RCC 7860 (cell line): ENCODE data around the gene SIRT6.
A peak's percentile ranks its signal among the peaks of the same experiment; 100 is the strongest.
"Not testable (repeated sequence)": the region's sequence is repeated elsewhere in the genome, so short reads cannot be mapped to it uniquely, and the experiment has no call there.

Experiments
- DNase-seq: peaks from one replicate; pipeline ENCODE4 v3.0.0-alpha.2; 2015; ENCODE audit warnings: low spot score
- FAIRE-seq: peaks from 2 replicates; lab custom pipeline; 2012; peaks lifted over from hg19 to GRCh38; lab: Jason Lieb, UNC

SIRT6 gene

DNA sequence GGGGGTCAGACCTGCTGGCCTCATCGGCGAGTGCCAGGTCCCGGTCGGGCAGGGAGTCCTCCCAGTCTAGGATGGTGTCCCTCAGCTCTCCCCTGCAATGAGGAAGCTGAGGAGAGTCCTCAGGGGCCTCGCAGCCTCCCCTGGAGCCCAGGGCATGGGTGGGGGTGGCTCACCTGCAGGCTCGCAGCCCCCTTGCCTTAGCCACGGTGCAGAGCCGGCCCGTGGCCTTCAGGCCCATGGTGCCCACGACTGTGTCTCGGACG is 6.8 kb downstream of the SIRT6 start:
- DNase-seq (no peak), FAIRE-seq (no peak)

GRCh38 chr19:4174895-4175668 is 7.3 kb downstream of the SIRT6 start:
- FAIRE-seq (no peak), DNase-seq (no peak)

- FAIRE-seq, result no peak
Measured at GRCh38 chr19:4174213-4174894, 8.0 kb downstream of the SIRT6 start.

GRCh38 chr19:4173479-4174212 is 8.7 kb downstream of the SIRT6 start:
- FAIRE-seq (no peak), DNase-seq (no peak)

More at GRCh38 chr19:4174213-4174894, 8.0 kb downstream of the SIRT6 start:
- no peak for DNase-seq

- DNase-seq (no peak), FAIRE-seq (no peak)
Measured at GRCh38 chr19:4172861-4173473, 9.4 kb downstream of the SIRT6 start.

GRCh38 chr19:4171676-4172075 is 10.7 kb downstream of the SIRT6 start:
- DNase-seq, result no peak
- FAIRE-seq, result no peak

- FAIRE-seq, result no peak
- no peak for DNase-seq
Measured at GRCh38 chr19:4164262-4164661, 18.1 kb downstream of the SIRT6 start.

- DNase-seq (no peak), FAIRE-seq (no peak)
Measured at GRCh38 chr19:4161415-4162077, 20.8 kb downstream of the SIRT6 start.

DNA sequence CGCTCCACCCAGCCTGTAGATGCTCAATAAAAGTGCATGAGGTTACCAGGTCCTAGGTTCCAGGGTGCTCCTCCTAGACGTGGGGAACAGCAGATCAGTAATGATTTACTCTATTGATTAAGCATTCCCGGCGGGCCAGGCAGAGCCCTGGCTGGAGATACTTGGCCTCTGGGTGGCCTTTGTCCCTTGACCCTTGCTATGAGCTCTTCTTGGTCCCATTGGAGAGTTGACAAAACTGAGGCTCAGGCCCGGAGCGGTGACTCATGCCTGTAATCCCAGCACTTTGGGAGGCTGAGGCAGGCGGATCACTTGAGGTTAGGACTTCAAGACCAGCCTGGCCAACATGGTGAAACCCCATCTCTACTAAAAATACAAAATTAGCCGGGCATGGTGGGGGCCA is 24.4 kb downstream of the SIRT6 start:
- not testable (repeated sequence) for DNase-seq, FAIRE-seq

GRCh38 chr19:4157164-4157563 is 25.2 kb downstream of the SIRT6 start:
- DNase-seq, result no peak
- no peak for FAIRE-seq

DNA sequence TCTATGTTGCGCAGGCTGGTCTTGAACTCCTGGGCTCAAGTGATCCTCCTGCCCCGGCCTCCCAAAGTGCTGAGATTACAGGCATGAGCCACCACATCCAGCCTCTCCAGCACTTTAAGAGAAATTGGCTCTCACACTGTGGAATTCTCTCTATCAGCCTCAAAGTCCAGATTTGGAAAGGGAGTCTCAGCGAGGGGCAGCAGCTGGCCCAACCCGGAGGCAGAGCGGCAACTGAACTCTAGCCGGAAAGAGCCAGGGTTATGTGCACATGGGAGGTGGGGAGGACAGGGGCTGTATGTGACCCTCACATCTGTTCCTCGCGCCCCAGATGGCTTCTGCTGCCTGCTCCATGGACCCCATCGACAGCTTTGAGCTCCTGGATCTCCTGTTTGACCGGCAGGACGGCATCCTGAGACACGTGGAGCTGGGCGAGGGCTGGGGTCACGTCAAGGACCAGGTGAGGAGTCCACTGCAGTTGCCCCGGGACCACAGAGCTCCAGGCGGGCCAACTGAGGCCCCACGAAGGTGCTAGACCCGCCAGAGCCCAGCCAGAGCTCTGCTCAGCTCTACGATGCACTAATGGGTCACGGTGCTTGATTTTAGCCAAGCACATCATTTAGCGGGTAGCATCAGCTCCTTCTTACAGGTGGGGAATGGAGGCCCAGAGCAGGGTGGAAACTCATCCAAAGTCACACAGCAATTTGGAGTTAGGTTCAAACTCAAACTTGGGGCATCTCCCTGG is 27.6 kb downstream of the SIRT6 start:
- no peak for DNase-seq
- FAIRE-seq, result no peak

DNA sequence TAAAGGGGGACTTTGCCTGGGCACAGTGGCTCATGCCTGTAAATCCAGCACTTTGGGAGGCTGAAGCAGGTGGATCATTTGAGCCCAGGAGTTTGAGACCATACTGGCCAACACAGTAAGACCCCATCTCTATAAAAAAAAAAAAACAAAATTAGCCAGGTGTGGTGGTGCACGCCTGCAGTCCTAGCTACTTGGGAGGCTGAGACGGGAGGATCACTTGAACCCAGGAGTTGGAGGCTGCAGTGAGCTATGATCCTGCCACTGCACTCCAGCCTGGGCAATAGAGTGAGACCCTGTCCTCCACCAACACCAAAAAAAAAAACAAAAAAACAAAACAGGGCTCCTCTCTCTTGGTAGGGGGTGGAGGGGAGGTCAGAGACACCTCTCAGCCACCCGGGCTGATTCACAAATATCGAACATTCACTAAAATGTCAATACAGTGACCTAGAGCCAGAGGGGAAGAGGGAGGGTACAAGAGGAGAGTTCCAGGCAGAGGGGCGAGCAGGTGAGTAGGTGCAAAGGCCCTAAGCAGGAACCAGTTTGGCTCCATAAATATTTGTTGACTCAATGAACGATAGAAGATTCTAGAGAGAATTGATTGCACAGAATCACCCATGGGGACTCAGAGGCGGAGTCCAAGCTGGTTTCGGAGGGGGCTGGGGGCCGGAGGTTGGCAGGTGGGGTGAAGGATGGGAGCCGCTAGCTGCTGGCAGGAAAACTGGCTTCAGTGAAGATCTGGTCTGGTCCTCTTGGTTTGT is 29.9 kb downstream of the SIRT6 start:
- FAIRE-seq (no peak), DNase-seq (no peak)

DNA sequence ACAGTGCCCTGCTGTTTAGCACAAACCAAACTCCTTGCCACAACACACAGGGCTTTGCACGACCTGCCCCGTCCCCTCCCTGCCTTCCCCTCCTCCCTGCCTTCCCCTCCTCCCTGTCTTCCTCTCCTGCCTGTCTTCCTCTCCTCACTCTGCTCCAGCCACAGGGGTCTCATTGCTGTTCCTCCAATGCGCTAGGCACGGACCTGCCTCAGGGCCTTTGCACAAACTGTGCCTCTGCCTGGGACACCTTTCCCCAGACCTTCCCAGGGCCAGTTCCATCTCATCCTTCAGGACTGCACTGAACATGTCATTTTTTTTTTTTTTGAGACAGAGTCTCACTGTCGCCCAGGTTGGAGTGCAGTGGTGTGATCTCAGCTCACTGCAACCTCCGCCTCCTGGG is 30.7 kb downstream of the SIRT6 start:
- DNase-seq (no peak), FAIRE-seq (no peak)

- no peak for FAIRE-seq
- no peak for DNase-seq
Measured at GRCh38 chr19:4149518-4150288, 32.7 kb downstream of the SIRT6 start.

- DNase-seq (peak; percentile 53), FAIRE-seq (no peak)
Measured at GRCh38 chr19:4144666-4145249, 37.6 kb downstream of the SIRT6 start.

DNA sequence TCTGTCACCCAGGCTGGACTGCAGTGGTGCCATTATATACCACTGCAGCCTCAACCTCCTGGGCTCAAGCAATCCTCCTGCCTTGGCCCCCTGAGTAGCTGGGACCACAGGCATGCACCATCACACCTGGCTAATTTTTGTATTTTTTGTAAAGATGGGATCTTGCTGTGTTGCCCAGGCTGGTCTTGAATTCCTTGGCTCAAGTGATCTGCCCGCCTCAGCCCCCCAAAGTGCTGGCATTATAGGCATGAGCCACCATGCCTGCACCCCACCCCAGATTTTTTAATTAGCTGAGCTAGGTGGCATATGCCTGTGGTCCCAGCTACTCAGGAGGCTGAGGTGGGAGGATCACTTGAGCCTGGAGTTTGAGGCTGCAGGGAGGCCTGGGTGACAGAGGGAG is 39.4 kb downstream of the SIRT6 start:
- FAIRE-seq, DNase-seq: not testable (repeated sequence)

DNA sequence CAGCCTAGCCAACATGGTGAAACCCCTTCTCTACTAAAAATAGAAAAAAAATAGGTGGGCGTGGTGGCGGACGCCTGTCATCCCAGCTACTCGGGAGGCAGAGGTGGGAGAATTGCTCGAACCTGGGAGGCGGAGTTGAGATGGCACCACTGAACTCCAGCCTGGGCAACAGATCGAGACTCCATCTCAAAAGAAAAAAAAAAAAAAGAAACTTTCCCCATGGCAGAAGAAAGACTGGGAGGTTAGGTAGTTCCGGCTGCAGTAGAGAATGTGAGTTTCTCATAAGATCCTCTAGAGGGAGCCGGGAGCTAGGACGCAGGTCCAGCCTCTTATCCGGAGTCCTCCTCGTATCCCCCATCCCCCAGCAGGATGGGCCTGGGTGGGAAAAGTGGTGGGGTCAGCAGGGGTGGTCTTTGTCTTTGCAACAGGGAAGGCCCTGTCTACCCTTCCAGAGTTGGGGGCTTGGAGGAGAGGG is 42.1 kb downstream of the SIRT6 start:
- no peak for FAIRE-seq
- peak; percentile 51 for DNase-seq

DNA sequence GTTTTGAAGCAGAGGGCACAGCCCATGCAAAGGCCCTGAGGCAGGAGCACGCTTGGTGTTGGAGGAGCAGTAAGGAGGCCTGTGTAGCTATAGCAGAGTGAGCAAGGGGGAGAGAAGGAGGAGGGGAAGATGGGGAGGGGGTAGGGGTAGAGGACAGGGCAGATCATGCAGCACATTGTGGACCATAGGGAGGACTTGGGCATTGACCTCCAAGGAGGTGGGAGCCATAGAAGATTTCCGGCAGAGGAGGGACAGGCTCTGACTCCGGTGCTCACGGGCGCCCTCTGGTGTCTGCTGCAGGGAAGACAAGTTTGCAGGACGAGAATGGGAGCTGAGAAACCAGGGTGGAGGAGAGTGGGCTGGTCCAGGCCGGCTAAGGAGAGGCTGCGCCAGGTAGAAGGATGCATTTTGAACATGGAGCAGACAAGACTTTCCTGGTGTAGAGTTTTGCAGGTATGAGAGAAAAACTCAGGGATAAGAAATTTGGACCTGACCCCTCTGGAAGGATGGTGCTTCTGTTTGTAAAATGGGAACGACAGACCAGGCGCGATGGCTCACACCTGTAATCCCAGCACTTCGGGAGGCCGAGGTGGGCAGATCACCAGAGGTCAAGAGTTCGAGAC is 42.6 kb downstream of the SIRT6 start:
- DNase-seq (peak; percentile 45), FAIRE-seq (no peak)
